OCI-M2 (cell line): Measurements from ENCODE around the gene PCDH9.

ENCODE experiments used
- DNase-seq: peaks from one replicate; lab custom pipeline; 2025; ENCODE audit not compliant: unreplicated experiment; lab: John Stamatoyannopoulos, UW

PCDH9 gene

GRCh38 chr13:67045357-67045756 lies 184.8 kb downstream of the PCDH9 start:
- no peak for DNase-seq

GRCh38 chr13:67043901-67044300 lies 186.2 kb downstream of the PCDH9 start:
- DNase-seq = no peak

GRCh38 chr13:67042556-67042955 lies 187.6 kb downstream of the PCDH9 start:
- no peak for DNase-seq

GRCh38 chr13:67036699-67037457 lies 193.3 kb downstream of the PCDH9 start:
- DNase-seq = no peak

GRCh38 chr13:67033170-67033569 lies 197.0 kb downstream of the PCDH9 start:
- no peak for DNase-seq

GRCh38 chr13:67023130-67023876 lies 206.8 kb downstream of the PCDH9 start:
- no peak for DNase-seq

- DNase-seq = no peak
Observed at GRCh38 chr13:67018775-67019174, 211.4 kb downstream of the PCDH9 start.

GRCh38 chr13:67017276-67017675 lies 212.9 kb downstream of the PCDH9 start:
- DNase-seq = no peak

- no peak for DNase-seq
Observed at GRCh38 chr13:67015976-67016600, 214.0 kb downstream of the PCDH9 start.

- no peak for DNase-seq
Observed at GRCh38 chr13:67014399-67014798, 215.7 kb downstream of the PCDH9 start.

- no peak for DNase-seq
Observed at GRCh38 chr13:67013709-67014108, 216.4 kb downstream of the PCDH9 start.

GRCh38 chr13:67008075-67008668 lies 222.0 kb downstream of the PCDH9 start:
- DNase-seq = no peak

GRCh38 chr13:67004511-67004910 lies 225.6 kb downstream of the PCDH9 start:
- DNase-seq = no peak

GRCh38 chr13:67003743-67004142 lies 226.4 kb downstream of the PCDH9 start:
- DNase-seq = no peak

GRCh38 chr13:67001363-67001762 lies 228.8 kb downstream of the PCDH9 start:
- no peak for DNase-seq

GRCh38 chr13:66996503-66996902 lies 233.6 kb downstream of the PCDH9 start:
- no peak for DNase-seq

GRCh38 chr13:66995203-66995611 lies 234.9 kb downstream of the PCDH9 start:
- no peak for DNase-seq

- no peak for DNase-seq
Observed at GRCh38 chr13:66994517-66995202, 235.5 kb downstream of the PCDH9 start.

GRCh38 chr13:66994097-66994496 lies 236.0 kb downstream of the PCDH9 start:
- no peak for DNase-seq

GRCh38 chr13:66992719-66993118 lies 237.4 kb downstream of the PCDH9 start:
- DNase-seq = no peak

- DNase-seq = no peak
Observed at GRCh38 chr13:66992183-66992582, 238.0 kb downstream of the PCDH9 start.
